Activated CD4-positive, alpha-beta T cell treated with anti-CD3 and anti-CD28 coated beads, Interleukin-2, Interleukin-6, amounts not matched to agents 100 ng/mL and 50 ng/mL, durations not matched to agents 16 hours and 8 hours (primary cell): Measurements from ENCODE around the gene ASB8.
"Not testable (repeated sequence)": the region's sequence is repeated elsewhere in the genome, so short reads cannot be mapped to it uniquely, and the experiment has no call there.

Experiments
- DNase-seq: peaks from one replicate; pipeline ENCODE4 v3.0.0-alpha.2; 2020

ASB8 gene

GRCh38 chr12:48182631-48183030 lies 25.3 kb upstream of the ASB8 start:
- DNase-seq, result no peak

- DNase-seq, result no peak
Measured at GRCh38 chr12:48180857-48181495, 23.7 kb upstream of the ASB8 start.

GRCh38 chr12:48180424-48180823 lies 23.1 kb upstream of the ASB8 start:
- DNase-seq, result no peak

GRCh38 chr12:48179466-48179865 lies 22.2 kb upstream of the ASB8 start:
- DNase-seq, result no peak

DNA sequence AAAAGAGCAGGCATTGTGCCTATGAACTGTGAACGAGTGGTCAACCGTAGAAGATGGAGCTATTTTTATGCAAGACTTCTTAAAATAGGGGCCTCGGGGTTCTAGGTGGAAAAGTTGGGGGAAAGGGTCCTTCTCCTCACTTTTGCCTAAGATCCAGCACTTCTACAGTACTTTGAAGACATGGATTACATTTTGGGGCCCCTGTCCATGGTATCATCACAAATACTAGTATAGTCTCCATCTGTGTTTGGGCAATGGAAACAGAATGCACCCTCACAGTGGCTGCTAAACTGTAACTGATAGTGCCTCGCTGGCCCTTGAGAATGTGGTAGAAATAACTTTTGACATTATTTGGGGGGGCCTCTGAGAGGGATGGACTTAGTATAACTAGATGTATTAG lies 20.7 kb upstream of the ASB8 start:
- no peak for DNase-seq

GRCh38 chr12:48176417-48176751 lies 19.1 kb upstream of the ASB8 start:
- DNase-seq, result no peak

GRCh38 chr12:48175613-48176416 lies 18.5 kb upstream of the ASB8 start:
- DNase-seq, result no peak

DNA sequence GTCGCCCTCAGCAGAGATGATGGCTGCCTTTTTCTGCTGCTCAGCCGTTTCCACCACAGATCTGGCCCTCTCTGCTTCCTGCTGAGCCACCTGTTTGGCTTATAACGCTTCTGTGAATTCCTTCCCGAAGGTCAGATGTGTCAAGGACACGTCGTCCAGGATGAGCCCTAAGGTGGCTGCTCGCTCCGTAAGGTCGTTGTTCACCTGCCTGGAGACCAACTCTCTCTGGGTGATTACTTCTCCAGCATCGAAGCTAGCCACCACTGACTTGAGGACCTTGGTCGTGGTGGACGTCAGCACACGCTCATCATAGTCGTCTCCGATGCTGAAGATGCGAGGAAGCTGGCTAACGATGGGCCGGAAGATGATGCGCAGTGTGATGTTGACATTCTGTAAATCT lies 11.7 kb upstream of the ASB8 start:
- no peak for DNase-seq

DNA sequence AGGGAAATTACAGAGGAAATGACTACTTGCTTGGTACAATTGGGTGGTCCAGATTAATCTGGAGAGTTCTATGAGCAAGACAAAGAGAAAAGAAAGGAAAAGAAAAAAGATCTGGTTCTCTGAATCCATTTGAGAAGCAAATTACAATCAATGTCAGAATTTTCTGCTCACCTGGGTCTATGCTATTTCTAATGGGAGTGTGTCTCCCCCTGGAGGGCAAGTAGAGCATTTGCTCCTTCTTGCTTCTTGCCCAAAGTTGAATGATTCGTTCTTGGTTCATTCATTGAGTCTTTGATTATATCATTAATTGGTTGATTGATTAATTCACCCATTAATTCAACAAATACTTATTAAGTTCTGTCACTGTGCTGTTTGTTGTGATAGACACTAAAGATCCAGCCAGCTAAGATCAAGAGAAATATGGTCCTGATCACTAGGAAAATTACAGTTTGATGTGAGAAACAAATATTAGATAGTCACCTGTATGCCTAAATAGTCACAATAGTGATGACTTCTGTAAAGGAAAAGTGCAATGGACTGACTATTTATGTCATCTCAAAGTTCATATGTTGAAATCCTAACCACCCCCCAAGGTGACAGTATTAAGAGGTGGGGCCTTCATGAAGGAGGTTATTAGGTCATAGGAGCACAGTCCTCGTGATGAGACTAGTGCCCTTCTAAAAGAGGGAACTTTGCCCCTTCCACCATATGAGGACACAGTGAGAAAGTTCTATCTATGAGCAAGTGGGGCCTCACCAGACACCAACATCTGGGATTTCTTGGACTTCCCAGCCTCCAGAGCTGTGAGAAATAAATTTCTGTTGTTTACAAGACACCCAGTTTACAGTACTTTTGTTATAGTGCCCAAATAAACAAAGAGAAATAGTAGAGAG lies 8.0 kb upstream of the ASB8 start:
- DNase-seq, result peak; percentile 75

DNA sequence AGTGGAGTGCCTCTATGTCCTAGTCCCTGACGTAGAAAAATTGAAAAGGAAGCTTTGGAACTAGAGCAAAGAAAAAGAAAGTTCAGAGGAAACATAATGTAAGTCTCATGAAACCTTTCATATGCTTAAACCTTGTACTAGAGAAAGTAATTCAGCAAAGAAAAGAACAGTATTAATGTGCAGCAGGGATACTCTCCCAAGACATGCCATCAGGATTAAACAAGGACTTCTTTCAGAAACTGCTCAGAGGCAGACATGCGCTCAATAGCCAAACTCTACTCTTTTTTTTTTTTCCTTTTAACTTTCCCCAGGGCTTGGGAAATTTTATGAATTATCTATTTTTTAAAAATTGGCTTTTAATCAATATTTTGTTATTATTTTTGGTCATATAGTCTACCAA lies 7.1 kb upstream of the ASB8 start:
- no peak for DNase-seq

GRCh38 chr12:48163150-48163747 lies 5.9 kb upstream of the ASB8 start:
- no peak for DNase-seq

DNA sequence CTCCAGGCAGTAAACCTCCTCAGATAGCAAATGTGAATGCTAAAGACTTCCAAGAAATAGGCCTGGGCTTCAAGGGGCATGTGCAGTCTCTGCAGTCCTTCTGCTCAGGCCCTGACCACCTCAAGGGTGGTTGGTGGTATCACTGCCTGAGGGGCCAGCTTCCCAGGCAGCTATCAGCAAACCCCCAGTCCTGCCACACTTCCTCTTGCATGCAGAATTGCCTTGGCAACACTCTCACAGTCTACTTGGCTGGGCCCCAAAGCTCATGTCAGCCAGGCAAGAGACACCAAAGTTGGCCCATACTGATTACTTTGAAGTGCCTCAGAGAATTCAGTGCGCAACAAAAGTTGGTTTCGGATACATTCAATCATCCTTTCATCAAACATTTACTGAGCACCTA lies 3.5 kb upstream of the ASB8 start:
- DNase-seq, result no peak

GRCh38 chr12:48160046-48160445 lies 2.7 kb upstream of the ASB8 start:
- DNase-seq, result no peak

GRCh38 chr12:48157889-48158370 lies 615 bp upstream of the ASB8 start:
- DNase-seq, result no peak

DNA sequence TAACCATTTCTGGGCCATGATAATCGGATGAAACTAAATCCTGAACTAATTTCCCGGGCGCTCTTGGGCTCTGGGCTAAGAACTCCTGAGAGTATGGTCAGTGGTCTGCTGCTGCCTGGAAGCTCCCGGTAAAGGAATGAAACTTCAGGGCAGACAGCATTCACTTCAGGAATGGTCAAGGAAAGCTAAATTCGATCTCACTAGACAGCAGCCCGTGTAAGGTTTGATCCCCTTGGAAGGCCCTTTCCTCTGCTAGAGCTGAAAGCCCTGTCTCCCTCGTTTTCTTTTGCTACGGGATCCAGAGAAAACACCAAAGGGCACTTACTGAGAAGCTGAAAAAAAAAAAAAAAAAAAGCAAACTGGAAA lies 680 bp downstream of the ASB8 start:
- no peak for DNase-seq

DNA sequence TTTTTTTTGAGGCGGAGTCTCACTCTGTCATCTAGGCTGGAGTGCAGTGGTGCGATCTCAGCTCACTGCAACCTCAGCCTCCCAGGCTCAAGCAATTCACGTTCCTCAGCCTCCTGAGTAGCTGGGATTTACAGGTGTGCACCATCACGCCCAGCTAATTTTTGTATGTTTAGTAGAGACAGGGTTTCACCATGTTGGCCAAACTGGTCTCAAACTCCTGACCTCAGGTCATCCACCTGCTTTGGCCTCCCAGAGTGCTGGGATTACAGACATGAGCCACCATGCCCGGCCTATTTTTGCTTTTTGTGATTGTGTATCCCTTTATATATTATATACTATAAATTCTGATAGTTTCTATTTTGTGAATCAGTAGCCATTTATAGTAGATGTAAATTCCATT lies 1.5 kb downstream of the ASB8 start:
- DNase-seq, result not testable (repeated sequence)

- peak; percentile 15 for DNase-seq
Measured at GRCh38 chr12:48151103-48151771, 6.1 kb downstream of the ASB8 start.

DNA sequence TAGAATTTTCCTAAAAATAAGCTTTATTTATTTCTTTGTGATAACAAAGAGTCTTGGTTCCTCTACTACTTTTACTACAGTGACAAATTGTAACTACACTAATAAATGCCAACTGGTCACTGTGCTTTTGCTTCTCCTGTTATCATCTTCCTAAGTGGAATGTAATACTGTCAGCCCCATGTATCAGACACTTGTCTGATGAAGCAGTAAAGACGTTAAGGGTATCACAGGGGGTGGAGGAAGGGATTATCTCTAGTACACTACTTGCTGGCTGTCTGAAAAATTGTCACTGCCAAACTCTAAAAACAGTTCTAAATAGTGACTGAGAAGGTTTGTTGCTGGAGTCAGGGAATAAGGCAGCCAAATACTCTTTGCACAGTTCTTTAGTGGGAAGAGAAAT lies 11.3 kb downstream of the ASB8 start:
- DNase-seq, result no peak

- DNase-seq, result no peak
Measured at GRCh38 chr12:48143898-48144297, 13.4 kb downstream of the ASB8 start.

GRCh38 chr12:48142818-48143674 lies 14.3 kb downstream of the ASB8 start:
- DNase-seq, result no peak

DNA sequence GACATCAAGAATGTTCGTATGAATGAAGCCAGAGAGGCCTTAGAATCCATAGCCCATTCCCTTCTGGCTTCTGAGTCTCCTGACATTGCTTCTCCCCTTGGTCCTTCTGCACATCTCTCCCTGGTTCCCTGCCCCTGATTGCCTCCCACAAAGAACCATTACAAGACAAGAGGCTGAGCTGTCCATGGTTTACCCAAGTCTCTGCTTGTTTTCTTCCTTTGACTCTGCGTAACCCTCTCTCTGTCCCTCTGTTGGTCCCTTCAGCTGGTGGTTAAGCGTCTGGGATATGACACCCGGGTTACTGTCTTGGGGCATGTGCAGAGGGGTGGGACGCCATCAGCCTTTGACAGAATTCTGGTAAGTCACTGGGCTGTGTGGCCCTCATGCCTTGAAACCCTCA lies 22.3 kb downstream of the ASB8 start:
- no peak for DNase-seq

- no peak for DNase-seq
Measured at GRCh38 chr12:48132826-48133225, 24.5 kb downstream of the ASB8 start.
